Stimulated activated CD4-positive, alpha-beta T cell treated with anti-CD3 and anti-CD28 coated beads, Interleukin-12 subunit alpha, Interleukin-12 subunit beta, amount 100 ng/mL, for 24 hours (primary cell): ENCODE data around the gene SSU72.
A peak's percentile ranks its signal among the peaks of the same experiment; 100 is the strongest.
"Not testable (repeated sequence)": the region's sequence is repeated elsewhere in the genome, so short reads cannot be mapped to it uniquely, and the experiment has no call there.

Experiments
- DNase-seq, 2 experiments: peaks; one replicate each; pipeline ENCODE4 v3.0.0-alpha.2; 2020; ENCODE audit warnings: low read depth in 2 of 2

The SSU72 gene

DNA sequence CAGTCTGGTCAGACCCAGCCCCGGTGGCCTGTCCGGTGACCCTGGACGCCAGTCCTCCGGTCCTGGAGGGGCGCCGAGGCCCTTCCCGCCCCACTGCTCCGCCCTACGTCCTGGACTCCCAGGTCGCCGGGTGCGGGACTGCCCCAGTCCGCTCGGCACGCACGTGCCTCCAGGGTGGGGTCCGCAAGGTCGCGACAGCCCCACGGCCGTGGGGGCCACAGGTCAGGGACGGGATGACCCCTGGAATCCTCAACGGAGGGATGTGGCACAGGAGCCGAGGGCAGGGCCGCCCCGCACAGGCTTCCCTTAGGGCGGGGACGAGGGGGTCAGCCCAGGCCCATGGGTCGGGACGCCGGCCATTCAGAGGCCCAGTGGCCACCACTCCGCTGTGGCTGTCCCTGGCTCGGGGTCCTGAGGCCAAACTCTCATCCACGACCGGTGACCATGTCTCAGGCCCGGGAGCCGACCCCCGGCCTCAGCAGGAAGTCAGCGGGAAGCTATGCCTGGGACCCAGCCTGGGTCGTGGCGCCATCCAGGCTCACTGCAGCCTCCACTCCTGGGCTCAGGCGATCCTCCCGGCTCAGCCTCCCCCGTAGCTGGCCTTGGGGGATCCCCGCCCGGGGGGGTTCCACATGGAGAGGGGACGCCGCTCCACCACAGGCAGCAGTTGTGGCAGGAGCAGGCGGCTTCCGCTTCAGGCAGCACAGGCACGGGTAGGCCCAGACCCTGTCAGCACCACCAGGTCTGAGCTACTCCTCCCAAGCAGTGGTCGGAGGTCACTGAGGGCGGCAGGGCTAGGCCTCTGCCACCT is 33.6 kb downstream of the SSU72 start:
- no peak for DNase-seq

DNA sequence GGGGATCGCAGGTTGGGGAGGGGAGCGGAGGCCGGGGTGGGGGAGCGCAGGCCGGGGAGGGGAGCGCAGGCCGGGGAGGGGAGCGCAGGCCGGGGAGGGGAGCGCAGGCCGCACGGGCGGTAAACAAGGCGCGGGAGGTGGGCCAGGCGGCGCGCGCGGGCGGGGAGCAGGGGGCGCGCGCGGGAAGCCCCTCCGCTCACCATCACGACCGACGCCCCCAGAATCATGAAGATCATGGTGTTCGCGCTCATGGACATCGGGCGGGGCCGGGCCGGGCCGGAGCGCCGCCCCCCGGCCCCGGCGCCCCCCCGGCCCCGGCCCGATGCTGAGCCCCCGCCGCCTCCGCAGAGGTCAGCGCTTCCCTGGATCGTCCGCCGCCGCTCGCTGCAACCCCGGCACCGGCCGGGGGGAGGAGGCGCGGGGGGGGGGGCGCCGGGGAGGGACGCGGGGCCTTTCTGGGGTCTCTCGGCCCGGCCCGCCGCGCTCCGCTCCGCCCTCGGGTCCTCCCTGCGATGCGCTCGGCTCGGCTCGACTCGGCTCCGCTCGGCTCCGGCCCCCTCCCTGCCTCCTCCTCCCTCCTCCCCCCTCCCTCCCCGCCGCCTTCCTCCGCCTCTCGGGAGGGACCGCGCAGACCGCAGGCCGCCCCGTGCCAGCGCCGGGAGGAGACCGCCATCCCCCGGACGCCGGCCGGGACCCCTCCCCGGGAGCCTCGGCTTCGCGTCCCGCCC is 34.4 kb downstream of the SSU72 start, which contains the start of gene TMEM240:
TMEM240 (minus strand) TSS at position 535 of the 728 bp plus-strand sequence; CDS start at position 257, 278 bp downstream.
- peak; percentile 16 to 47 for DNase-seq

DNA sequence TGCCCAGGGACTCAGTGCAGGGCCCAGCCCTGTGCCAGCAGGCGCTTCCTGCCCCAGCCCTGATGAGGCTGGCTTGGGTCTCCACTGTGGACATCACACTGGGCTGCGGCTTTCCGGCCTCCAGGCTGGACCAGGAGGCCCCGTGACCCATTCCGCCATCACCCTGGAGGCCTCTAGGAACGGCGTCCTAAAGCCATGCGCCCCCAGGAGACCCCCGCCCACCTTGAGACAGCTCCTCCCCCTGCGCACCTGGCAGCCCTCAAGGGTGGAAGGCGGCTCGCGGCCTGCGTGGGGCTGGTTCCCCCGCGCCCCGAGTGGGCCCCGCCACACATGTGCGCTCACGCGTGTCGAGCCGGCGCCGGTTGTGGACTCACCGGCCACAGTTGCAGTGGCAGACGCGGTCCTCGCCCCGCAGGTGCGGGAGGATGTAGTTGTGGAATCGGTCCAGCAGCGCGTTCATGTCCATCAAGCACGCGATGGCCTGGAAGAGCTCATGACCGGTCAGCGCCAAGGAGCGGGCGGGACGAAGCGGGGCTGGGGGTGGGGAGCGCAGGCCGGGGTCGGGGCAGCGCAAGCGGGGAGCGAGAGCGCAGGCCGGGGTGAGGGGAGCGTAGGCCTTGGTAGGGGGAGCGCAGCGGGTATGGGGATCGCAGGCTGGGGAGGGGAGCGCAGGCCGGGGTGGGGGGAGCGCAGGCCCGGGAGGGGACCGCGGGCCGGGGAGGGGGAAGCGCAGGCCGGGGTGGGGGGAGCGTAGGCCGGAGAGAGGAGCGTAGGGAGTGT is 35.2 kb downstream of the SSU72 start:
- DNase-seq: no peak

DNA sequence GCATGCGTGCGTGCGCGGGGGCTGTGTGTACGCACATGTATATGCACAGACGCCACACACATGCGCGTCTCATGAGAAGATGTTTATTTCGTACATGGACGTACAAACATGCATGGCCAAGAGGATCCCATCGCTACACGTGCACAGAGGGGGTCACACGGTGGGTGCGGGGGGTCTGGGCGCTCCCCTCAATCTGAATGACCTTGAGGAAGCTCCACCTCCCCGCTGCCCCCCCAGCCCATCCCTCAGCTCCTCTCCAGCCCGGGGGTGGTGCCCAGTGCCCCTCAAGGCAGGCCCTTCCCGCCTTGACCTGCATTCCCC is 35.7 kb downstream of the SSU72 start:
- DNase-seq: no peak

DNA sequence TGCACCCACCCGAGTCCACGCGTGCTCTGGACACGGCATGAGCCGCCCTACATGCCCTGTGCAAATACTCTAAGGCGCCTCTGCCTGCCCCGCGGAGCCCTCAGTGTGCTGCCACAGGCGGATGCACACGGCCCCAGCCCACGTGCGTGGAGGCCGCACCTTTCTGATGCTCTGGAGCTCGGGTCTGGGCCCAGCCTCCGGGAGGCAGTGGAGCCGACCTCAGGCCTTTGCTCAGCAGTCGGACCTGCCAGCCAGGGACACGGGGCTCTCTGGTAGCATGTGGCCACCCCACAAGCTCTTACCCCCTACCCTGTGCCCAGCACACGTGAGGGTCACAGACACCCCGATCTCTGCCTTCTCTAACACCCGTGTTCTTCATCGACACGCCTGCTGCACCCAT is 36.3 kb downstream of the SSU72 start:
- DNase-seq: no peak

DNA sequence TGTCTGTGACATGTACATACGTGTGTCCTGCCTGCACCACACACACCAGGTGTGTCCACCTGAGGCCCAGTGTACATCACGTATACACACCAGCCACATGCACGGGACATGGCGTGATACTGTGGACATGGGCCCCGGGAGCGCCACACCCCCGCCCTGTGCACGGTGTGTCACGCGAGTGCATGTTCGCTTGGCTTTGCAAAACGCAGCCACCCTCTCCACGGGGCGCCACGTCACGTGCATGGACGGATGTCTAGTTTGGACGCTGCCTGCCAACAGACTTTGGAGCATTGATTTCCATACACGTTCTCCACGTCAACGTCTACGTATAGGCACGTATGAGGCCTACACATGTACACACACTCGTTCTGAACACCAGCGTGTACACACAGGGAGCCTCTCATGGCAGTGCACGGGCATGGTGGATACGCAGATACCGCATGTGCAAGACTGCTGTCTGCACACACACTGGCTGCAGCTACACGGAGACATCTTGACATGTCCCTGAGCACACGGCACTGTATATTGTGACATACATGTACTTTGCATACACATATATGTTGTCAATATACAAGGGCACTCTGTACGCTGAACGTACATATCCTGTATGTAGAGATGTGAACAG is 36.9 kb downstream of the SSU72 start:
- DNase-seq: no peak

DNA sequence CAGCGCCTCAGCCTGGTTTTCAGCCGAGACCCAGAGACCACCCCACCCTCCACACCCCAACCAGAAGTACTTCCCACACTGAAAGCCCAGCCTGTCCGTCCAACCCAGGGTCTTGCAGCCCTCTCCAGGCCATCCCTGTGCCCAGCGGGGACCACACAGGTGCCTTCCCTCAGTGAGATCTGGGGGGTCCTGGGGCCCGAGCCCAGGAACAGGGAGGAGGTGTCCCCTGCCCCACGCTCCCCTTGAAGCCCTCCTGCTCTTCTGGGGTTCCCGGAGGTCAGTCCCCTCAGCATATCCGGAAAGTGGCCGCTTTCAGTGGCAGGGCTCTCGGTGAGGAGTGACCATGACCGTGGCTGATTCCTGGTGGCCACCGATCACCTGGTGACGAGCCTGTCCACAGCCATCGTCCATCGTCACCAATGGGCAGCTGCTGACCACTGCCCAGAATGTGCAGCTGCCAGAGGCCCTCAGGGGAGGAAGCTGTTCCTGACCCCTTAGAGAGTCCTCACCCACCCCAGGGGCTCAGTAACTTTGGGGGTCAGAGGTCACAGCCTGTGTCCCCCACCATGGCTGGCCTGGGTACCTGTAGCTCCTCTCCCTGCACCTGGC is 37.6 kb downstream of the SSU72 start:
- no peak for DNase-seq

DNA sequence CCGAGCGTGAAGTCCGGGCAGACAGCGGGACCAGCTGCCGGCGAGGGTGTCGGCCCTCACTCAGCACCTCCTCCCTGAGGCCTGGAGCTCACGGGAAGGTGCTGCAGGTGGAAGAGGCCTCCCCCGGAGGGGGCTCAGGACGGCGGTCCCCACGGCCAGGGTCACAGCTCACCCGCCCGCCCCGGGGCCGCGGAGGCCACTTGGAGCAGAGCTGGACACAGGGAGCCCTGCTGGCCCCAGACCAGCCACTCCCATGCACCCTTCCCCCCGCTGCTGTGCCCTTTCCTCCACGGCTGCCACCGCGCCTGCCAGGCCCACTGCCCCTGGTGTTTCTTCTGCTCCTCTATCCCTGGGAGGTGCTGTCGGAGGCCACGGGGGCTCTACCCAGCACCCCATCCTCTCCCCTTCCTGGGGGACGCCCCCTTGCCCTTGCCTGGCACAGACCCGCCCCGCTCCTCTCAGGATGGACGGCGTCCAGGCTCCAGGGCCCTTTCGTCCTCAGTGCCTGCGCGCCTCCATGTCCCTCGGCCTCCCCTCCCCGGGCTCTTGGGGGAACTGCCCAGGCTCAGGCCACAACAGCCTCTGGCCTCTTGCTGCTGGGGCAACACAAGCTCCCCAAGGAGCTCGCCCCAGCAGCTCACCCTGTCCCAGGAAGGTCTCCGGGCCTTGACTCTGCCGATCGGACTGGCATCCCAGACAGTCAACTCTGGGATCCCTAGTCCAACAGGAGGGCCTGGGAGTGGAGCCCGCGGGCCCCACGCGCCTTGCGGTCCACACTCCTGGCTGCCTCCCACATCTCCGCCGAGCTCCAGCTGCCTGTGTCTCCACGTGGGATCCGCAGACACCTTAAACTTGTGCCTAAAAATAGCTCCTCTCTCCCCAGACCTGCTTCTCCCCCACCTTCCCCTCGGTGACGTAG is 38.4 kb downstream of the SSU72 start:
- DNase-seq: no peak

DNA sequence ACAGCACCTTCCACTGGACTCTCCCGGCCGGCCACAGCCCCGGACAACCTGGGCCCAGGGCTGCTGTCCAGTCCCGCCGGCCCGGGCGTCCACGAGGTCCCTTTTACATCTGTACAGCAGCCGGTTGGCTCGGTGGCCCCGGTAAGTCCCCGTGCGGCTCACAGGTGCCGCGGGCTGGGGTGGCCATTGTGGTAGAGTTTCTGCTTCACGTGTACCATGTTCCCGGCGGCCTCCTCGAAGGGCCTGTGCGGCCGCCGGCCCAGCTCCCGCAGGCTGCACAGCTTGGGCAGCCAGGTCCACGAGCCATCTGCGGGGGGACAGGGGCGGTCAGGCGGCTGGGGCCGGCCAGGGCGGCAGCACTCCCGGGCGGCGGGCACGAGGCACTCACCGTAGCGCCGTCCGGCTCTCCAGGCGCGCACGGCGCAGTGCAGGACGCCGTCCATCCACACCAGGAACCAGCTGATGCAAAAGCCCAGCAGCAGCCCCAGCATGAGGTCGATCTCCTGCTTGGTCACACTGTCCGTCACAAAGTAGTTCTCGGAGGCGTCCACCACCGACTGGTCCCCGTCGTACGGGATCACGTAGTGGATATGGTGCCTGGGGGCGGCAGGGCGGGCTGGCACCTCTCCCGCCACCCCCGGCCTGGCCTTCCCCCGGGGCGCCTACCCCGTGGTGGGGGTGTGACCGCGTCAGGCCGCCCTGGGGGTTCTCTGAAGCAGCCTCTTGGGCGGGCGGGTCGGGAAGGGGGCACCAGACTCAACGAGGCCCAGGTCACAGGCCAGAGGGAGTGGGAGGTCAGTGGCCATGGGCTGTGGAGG is 39.3 kb downstream of the SSU72 start:
- no peak for DNase-seq

DNA sequence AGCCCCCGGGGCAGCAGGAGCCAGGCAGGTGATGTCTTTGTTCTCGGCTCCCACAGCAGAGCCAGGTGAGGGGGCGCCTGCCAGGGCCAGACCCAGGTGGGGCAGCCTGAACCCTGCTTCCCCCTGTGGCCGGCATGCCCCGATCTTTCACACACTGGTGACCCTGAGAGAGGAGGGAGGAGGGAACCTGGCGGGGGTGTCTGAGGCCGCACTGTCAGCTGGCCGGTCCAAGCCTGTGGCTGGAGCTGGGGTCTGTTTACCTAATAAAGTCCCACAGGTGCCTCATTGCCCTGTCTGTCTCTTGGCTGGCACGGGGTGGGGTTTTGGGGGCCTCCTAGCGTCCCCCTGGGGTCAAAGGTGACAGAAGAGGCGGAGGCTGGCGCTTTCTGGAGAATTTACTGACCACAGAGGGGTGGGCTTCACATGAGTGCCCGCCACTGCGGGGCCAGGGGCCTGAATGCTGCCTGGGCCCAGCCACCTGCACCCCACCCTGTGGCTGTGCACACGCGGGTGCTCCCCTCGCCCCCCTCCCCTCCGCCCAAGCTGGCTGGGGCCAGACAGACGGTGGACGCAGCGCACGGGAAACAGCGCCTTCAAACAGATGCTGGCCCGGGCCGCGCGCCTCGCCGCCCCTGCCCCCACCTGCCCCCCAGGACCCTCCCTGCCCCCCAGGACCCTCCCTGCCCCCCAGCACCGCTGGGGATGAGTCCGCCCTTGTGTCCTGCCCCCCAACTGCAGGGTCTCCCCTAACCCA is 40.1 kb downstream of the SSU72 start:
- no peak for DNase-seq

DNA sequence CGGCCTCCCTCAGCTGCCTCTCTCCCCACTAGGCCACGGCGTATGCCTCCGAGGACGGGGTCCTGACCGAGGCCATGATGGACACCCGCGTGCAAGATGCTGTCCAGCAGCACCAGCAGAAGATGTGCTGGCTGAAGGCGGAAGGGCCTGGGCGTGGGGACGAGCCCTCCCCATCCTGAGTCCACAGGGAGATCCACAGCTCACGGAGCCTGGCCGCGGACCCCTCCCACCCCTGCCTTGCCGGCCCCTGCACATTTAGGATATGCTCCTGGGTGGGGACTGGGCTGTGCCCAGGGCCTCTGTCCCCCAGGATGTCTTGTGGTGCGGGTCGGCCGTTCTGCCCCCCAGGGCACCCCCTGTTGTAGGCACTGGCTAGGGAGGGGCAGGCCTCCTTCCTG is 40.8 kb downstream of the SSU72 start:
- DNase-seq: not testable (repeated sequence)

DNA sequence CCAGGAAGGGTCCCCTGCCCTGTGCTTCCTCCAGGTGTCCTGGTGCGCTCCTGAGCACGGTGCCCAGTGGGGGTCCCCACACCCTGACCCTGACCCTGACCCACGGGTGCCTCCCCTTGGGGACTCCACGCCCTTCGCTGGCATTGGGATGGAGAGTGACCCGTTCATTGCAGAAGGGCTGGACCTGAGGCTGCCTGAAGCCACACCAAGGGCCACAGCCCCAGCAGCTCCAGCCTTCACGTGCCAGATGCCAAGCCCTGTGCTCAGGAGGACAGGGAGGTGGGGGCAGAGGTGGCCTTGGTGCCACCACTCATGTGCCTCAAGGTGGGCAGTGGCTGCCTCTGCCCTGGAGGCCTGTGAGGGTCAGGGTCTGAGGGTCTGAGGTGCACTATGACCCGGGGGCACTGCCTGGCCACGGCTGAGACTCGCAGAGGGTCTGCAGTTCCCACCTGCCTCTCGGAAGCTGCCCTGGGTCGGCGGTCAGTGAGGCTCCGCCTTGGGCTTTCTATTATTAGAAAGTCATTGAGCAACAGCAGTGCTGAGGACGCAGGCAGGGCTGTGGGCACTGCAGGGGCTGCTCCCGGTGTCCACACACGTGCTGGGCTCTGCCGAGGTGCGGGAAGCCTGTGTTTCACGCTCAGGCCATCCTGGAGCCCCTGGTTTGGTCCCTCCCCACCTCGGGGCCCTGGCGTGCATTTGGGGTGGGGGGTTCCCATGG is 41.3 kb downstream of the SSU72 start:
- DNase-seq: not testable (repeated sequence)

DNA sequence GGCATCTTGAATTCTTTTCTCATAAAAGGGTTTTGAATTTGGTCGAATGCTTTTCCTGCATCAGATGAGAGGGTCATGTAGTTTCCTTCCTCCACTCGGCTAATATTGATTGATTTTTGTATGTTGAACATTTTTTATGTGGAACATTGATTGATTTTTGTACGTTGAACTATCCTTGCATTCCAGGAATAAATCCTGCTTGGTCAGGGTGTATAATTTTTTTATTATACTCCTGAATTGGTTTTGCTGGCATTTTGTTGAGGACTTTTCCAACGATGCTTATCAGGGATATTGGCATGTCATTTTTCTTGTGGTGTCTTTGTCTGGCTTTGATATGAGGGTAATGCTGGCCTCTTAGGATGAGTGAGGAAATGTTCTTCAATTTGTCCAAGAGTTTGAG is 42.7 kb downstream of the SSU72 start:
- no peak for DNase-seq

DNA sequence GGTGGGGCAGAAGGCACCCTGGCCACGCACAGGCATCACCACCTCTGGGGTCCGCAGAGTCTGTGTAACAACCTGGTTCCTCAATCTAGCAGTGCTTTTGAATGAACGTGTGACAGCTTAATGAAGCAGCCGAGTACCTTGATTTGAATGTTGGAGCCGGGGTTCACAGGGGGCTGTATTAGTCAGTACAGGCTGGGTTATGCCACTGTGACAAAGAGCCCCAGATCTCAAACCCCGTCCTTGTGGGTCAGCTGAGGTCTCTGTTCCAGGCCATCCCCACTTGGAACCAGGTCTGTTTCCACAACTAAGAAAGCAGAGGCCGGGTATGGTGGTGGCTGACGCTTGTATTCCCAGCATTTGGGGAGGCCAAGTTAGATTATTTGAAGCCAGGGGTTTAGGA is 44.7 kb downstream of the SSU72 start:
- no peak for DNase-seq

DNA sequence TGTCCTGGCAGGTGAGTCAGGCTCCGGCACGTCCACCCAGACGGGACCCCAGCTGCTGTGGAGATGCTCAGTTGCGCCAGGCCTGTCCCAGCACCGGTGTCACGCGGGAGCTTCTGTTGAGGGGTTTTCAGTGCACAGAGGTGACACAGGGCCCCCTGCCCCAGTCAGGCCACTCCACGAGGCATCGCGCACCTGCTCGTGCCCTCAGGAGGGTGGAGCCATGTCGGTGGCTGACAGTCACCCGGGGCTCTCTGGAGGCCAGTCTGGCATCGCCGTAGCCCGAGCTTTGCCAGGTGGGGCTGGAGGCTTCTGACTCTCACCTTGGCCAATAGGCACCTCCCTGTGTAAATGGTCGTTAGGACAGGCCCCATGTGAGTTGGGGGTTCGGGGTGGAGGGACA is 45.3 kb downstream of the SSU72 start:
- no peak for DNase-seq

DNA sequence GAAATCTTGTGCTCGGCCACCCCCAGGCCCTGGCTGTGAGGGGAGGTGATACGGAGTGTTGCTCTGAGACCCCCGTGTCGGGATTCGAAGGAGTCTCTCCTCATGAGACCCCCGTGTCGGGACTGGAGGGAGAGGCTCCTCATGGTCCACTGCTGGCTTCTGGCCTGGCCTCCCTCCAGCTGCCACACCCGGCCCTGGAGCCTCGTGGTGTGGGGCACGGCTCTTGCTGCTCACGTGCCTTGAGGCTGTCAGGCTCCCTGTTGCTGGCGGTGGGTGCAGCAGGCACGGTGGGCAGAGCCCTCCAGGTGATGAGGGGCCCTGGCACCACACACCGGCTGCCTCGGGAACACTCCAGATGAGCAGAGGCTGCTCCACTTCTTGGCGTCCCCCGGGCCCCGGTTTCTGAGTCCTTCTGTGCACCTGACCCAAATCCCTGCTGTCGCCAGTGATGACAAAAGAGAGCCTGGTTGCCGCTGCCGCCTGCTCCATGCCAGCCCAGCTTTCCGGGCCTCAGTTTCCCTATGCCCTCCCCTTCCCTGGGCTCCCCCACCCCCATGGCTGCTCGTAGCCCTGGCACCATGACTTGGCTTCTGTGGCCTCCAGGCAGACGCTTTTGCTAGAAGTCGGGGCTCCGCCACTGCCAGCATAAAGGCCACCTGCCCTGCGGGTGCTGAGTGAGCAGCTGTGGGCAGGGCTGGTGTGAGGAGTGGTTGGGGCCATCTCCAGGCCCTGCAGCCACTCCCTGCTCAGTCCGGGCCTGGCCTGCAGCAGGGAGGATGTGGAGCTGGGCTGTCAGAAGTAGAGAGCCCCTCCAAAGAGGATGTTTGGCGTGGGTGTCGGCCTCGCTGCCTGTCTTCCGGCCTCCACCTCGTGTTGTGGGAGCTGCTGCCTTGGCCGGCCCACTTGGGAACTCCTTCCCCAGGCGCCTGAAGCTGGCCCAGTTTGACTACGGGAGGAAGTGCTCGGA is 46.1 kb downstream of the SSU72 start:
- no peak for DNase-seq
